NCI-H748 treated with DMSO at 0.1 percent for 48 hours (cell line): Measurements from ENCODE around the gene IRF4.
"Not testable (repeated sequence)": the region's sequence is repeated elsewhere in the genome, so short reads cannot be mapped to it uniquely, and the experiment has no call there.

Experiments used
- DNase-seq: peaks from one replicate; lab custom pipeline; 2025; lab: John Stamatoyannopoulos, UW

The IRF4 gene

DNA sequence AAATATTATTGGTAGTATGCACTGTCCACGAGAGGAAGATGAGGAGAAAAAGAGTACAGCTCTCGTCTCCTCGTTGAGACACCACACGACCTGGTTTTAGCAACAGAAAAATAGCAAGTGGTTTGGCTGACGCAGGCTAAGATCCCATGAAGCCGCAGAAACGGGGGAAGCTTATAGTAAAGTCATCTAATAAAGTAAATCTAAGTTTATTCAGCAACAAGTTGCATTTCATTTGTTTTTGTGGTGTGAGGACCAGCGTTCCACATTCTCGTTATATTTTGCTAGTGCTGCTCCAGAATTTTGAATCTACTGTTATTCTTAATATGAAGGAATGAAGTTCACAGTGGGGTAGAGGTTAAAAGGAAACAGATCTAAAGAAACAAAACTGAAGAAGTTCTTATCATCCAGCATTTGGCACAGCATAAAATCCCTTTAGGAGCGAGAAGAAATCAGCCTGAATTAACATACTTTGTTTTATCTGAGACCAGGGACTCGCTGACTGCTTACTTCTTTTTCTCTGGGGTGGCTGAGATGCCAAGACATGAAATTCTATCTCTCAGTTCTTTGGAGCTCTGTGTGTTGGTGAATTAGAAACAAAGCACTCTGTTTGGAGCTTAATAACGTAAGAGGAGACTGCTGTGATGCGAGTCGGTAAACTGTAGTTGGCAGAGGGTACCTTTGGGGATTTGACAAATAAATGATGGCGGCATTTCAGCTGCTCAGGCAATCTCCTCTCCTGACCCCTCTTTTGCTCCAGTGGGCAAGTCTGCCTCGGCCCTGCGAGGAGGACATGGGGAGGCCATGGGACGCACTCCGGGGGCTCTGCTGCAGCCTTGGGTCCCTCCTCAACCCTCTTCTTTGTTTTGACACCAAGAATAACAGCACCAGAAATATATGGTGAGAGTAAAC is 24.9 kb upstream of the IRF4 start:
- DNase-seq = no peak

DNA sequence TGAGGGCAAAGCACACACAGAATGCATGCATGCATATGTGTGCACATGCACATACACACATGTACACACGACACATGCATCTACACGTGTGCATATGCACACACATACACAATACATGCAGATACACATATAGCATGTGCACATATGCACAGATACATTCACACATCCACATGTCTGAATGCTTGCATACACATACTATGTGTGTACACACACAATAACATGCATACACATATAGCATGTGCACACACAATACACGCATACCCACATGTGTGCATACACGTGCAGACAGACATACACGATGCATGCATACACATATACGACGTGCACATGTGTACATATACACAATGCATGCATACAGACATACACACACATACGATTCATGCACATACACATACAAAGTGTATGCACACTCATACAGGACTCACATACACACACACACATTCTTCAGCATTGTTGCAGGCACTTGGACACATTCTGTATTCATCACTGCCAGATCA is 24.2 kb upstream of the IRF4 start:
- DNase-seq = no peak

DNA sequence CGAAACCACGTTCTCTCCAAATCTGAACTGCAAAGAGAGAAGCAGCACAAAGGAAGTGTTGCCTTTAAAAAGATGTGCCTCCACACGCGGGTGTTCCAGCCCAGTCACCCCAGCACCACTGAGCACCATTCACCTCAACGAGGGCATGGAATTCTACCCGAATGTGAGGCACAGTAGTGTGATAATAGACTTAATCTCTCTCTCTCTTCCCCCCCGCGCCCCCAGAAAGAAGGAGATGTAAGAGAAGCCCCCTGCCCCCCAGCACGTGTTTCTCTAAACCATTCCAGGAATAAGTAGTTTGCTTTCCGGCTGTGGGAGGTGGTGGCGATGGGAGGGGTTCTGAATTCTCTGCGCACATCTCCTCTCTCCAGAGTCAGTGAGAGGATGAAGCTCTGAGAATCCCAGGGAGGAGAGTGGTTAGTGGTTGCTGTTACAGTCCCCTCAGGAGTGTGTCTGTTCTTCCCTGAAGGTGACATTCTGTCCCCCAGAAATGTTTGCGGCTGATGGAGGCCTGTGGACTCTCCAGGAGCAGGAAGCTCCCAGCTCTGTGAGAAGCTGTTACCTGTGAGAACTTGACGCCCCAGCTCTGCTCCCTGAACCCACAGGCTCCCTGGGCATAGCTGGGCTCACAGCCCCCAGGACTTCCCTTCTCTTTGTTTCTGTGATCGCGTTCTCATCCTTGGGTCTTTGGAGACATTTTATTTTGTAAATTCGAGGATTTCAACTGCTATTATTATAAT is 23.5 kb upstream of the IRF4 start:
- DNase-seq = no peak

DNA sequence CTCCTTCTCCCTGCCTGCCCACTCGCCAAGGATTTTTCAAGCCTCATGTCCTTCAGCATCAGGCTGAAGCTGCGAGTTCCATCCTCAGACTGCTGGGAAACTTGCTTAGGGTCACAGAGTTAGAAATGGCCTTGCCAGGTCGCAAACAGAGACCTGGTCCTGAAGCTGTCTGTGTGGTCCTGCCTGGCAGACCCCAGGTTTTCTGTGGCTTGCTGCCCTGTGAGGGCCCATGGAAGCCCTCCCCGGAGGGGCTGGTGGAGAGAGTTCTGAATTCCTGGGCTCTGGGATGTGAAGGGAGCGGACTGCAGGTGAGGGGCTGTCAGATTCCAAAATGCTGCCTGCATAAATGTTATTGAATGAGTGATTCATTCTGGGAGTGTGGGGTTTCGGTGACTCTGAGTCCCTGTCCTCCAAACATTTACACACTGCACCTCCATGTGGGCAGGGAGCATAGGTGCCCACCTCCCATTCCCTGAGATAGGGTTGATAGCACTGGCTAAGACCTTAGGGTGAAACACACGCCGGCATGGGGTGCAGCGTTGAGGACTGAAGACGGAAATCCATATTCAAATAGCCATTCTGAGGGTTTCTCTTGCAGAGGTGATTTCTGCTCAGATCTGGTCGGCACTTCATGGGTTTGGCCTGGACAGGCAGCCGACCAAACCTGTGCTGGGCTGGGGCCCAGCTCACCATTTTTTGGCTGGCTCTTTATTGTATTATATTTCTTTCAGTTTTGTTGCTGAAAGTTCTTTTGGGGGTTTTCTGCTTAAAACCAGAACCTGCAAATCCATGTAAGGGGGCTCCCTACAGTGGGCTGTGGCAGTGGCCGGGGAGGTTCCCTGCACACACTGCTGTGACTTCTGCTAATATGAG is 21.8 kb upstream of the IRF4 start:
- no peak for DNase-seq

DNA sequence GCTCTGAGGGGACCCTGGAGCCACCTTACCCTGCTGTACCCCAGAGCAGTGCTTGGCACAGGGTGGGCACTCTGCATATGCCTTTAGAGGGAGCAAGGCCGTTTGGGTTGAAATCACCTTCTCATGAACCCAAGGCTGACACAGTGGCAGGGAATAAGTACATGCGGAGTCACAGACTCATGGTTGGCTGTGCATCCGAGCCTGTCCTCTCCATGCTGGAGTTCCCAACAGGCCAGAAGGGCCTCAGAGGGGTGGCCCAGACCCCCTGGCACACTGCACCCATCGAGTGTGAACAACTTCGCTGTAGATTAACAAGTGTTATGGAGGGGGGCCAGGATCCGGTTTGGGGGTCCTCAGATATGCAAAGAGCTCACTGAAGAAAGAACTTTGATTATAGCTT is 21.0 kb upstream of the IRF4 start:
- no peak for DNase-seq

DNA sequence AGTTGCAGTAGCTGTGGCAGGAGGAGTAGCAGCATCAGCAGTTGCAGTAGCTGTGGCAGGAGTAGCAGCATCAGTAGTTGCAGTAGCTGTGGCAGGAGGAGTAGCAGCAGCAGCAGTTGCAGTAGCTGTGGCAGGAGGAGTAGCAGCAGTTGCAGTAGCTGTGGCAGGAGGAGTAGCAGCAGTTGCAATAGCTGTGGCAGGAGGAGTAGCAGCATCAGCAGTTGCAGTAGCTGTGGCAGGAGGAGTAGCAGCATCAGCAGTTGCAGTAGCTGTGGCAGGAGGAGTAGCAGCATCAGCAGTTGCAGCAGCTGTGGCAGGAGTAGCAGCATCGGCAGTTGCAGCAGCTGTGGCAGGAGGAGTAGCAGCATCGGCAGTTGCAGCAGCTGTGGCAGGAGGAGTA is 19.7 kb upstream of the IRF4 start:
- not testable (repeated sequence) for DNase-seq

DNA sequence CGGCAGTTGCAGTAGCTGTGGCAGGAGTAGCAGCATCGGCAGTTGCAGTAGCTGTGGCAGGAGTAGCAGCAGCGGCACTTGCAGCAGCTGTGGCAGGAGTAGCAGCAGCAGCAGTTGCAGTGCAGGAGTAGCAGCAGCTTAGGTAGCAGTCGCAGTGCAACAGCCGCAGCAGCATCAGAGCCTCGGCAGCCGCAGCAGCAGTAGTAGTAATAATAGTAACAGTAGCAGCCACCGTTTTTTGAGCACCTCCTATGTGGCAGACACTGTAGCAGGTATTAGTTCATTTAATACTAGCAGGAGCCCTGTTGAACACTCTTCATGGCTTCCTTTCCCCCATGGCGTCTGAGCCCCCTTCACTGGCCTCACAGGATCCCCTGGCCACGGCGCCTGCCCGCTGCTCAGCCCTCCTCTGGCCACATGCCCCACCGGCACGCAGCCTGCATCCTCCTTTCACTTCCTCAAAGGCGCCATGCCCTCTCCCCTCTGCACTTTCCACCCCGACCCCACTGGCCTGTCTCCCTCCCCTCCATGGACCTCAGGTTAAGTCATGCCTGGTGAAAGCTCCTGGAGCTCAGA is 19.1 kb upstream of the IRF4 start:
- DNase-seq = no peak

DNA sequence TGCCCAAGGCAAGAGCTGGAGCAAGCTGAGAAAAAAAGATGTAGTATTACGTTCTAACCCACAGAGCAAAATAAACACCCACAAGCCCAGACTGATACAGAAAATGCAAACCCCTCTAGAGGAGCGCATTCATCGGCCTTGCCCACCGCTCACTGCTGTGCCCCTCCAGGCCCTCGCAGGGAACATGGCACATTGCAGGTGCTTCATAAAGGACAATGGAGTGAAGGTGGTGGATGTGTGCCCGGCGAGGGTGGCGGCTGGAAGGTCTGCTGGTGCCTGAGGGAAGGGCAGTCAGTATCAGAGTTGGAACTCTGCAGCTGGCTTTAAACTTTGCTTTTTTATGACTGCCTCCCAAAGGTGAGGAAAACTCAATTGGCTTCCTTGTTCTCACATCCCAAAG is 18.5 kb upstream of the IRF4 start:
- no peak for DNase-seq

DNA sequence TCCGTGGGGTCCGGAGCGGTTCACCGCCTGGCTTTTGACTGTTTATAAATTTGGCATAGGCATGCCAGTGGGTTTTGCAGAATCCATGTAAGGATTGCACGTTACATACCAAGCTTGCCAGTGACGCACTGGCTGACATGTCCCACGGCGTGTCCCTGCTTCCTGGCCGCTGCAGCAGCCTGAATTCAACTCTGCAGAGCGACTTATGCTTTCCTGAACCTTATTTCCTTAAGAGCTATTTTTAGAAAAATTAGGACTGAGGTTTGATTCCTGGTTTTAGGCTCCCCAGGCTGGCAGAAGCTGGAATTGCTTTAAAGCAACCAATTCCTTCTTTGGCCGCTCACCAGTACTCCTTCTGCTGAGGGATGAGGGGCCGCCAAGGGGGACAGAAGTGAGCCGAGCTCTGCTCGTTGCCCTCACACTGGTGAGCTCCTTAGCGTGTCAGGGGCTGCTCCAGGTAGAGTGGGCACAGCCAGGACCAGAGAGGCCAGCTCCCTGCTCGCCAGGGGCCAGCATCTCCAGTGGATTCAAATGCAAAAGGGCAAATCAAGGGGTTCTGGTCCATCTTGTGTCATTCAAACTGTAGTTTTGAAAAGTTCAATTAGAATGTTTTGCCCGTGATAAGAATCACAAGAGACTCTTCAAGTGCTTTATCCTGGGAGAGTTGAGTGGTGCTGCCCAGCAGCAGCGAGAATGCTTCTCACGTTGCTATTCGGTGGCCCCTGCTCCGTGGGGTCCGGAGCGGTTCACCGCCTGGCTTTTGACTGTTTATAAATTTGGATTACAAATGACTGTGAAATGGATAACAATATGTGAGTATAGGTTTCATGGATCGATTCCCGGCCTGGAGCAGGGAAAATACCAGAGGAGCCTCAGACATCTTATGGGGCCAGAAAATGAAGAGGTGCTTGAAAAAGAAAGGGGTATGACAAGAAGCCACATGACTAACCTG is 17.5 kb upstream of the IRF4 start:
- no peak for DNase-seq

DNA sequence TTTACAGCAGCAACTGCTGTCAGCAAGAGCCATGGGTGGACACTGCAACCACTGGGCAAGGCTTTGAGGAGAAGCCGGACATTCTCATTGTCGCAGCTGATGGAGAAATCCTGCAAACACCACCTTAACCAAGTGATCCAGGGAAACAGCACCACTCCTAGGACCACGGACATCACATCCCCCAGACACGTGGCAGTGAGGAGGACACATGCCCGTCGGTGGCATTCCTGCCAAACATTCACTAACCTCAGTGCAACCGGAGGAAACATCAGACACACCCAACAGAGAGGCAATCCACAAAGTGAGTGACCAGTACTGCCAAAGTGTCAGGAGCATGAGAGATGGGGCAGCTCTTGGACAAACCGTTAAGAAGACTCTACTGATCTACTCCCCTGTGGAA is 16.6 kb upstream of the IRF4 start:
- DNase-seq = no peak

DNA sequence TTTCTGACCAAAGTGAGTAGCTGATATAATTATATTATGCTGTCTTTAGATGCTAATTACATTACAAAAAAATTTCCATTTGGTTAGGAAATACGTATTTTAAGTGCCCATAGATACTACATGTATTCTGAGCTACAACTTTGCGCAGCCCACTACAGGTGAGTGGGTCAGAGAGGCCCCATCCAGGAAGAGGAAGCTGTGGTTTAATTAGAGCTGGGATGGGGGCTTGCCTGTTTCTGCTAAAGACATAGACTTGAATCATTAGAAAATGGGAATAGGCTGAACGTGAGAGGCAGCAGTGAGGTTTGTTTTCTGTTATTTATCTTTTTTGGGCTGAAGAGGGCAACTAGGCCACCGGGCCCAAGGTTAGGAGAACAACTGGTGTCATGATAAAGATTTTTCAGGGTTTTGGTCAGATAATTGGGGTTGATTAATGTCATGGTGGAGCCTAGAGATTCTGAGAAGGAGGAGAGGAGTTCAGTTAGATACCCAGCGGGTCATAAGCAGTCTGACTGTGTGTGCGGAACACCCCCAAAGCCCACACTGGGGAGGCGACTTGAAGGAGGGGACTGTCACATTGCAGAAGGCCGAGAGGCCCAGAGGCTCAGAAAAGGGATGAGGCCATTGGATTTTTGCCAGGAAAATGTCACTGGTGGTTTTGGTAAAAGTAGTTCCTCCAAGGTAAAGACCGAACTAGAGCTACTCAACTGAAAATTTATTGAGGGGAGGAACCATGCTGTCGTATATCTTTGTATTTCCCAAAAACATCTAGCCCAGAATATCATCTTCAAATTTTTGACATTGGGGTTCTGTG is 14.5 kb upstream of the IRF4 start:
- DNase-seq = no peak

DNA sequence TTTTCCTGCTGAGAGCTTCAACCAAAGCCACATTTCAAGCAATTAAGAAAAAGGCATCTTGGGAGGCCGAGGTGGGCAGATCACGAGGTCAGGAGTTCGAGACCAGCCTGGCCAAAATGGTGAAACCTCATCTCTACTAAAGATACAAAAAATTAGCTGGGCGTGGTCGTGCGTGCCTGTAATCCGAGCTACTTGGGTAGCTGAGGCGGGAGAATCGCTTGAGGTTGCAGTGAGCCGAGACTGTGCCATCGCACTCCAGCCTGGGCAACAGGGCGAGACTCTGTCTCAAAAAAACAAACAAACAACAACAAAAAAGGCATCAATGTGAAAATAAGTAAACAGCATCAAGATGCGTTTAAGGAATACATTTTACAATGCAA is 13.9 kb upstream of the IRF4 start:
- DNase-seq = not testable (repeated sequence)

DNA sequence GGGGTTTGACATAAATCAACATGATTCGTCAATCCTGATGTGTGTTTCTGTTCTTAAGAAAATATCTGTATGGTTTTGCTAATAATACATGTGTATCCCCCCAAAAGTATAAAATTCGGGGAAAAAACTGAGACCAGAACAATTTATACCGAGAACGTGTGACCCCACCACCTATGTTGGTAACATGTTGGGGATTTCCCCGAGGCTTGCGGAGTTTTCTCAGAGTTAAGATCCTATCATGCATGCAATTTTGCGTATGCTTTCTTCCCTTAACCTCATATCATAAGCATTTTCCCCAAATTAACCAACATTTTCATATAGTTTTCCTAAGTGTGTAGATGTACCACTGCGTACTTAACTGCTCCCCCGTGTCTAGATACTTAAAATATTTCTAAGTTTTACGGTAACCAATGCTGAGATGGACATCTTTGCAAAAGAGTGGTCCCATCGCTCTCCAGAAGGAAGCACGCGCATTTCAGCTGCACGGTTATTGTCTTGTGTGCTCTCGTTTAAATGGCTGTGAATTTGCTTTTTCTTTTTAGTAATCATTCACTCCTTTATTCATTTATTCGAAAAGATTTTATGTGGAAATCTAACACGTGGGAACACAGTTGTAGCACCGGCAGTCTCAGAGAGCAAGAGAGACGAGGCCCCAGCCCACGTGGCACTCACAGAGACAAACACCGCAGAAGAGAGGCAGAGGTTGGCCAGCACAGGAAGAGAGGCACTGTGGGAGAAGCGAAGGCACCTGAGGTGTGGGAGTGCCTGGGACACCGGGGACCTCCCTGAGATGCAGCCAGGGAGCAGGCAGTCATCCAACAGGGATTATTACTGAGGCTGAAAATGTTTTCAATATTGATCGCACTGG is 13.2 kb upstream of the IRF4 start:
- no peak for DNase-seq

DNA sequence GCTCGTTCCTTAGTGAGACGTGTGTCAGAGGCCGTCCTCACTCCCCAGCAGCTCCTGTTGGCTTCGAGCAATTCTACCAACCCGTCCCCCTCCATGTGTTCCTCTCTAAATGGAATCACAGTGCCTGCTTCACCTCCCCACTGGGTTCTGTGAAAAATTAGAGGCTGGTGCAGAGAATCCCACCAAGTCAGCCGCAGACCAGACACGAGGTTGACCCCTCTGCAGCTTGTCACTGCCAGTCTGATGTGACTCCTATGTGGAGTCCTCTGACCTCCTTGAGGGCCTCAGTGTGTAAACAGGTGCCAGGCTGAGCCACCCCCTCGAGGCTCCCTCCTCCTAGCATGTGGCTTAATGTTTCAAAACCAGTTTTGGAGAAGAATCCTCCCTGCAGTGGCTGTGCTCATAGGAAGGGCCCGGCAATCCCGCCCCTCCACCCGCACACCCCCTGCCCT is 12.6 kb upstream of the IRF4 start:
- no peak for DNase-seq

DNA sequence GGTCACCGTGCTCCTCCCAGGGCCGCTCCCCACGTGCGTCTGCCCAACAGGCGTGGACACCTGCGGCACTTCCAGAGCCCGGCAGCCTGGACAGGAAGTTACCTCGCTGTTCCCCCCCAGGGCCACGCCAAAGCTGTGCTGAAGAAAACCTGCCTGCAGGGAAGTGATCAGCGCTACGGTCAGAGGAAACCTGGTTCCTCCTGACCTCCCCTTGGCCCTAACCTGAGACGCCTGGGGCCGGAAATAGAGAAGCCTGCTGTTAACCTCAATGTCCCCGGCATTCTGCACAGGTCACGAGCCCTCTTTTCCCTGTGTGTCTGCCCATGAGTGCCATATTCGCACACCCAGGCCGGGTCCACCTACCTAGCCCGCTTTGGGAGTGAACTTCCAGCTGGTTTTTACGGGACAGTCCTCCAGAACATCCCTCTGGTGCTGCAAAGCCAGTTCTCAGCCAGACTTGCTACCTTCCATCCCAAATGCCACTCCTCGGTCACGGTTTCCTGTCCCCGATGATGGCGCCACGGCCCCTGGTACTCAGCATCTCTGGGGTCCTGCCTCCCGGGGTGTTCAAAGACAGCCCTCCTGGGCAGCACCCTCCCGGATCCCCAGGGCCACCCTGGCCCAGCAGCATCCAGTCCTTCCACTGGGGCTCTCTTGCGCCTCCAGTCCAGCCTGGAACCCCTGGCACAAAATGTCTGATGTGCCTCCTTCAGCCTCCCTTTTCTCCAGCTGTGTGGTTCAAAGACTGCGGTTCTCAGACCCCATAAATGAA is 12.0 kb upstream of the IRF4 start:
- DNase-seq = no peak

DNA sequence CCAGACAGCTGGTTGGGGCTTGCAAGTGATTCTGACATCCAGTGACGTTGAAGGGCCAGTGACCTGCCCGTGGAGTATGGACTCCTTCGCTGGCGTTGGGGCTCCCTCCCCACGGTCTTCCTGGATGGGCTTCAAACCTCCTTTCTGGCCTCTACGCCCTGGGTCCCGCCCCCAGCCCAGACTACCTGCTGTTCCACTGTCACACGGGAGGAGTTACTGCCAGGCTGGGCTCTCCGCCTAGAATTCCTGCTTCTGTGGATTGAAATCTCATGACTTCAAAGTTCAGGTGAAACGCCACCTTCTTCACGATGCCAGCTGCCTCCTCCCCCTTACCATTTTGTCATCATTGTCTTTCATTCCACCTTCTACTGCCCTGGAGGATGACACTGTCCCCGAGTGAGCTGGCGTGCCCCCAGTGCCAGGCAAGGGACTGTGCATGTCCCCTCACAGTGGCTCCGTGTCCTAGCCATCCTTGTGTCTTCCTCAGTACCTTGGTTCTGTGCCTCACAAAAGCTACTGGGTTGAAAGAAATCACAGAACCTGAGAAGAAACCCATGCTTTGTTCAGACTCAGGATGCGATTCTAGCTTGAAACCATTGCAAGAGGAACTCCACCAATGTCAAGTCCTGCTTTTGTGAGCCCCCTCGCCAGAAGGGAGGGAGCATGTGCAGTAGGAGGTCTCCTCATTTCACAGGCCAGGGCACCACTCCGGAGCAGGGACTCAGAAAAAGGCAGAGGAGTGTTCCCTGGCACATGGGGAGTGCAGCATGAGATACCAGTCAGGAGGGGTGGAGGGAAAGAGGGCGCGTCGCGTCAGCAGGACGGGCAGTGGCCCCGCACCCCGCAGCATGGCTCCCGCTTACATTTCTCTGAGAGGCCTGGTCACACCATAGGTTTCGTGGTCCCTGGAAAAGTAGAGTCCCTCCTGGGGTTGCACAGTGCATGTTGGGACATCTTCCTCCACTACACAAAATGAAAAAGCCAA is 11.0 kb upstream of the IRF4 start:
- no peak for DNase-seq
